Peyer's patch (tissue), 4 donors: ENCODE results near the gene GOLGA6B. TPM values are rescaled to one million over a fixed set of nuclear protein-coding genes. Genes with fewer than 3 reads are reported as not detected.
"Not testable (repeated sequence)": the region's sequence is repeated elsewhere in the genome, so short reads cannot be mapped to it uniquely, and the experiment has no call there.

ENCODE experiments used
- DNase-seq, 3 donors: peaks; one replicate each; pipeline ENCODE4 v3.0.0-alpha.2; 2017 to 2019
- H3K27ac ChIP-seq, 4 donors: fragments of 200-600 bp; sonication (generic); one replicate each; pipeline ENCODE4 v1.5.1; 2016 to 2019
- H3K27me3 ChIP-seq, 2 donors: fragments of 200-600 bp; sonication (generic); one replicate each; pipeline ENCODE4 v1.5.1; 2019
- H3K36me3 ChIP-seq, 3 donors: fragments of 200-600 bp; sonication (generic); one replicate each; pipeline ENCODE4 v1.5.1; 2016 to 2019
- H3K4me1 ChIP-seq, 4 donors: fragments of 200-600 bp; sonication (generic); one replicate each; pipeline ENCODE4 v1.5.1; 2016 to 2019
- H3K4me3 ChIP-seq, 4 donors: fragments of 200-600 bp; sonication (generic); 1 replicate in 3 of 4; 2 replicates in 1 of 4; pipeline ENCODE4 v1.5.1; 2016 to 2019; ENCODE audit warnings: mild to moderate bottlenecking in 1 of 4
- H3K9me3 ChIP-seq, 4 donors: fragments of 200-600 bp; sonication (generic); one replicate each; pipeline ENCODE4 v1.5.1; 2016 to 2019; ENCODE audit warnings: mild to moderate bottlenecking in 1 of 4
- CTCF ChIP-seq, 6 experiments: fragments of 450-650 bp in 4 of 6; fragments of 200-600 bp in 2 of 6; sonication (generic) in 1 of 6; IDR thresholded peaks; one replicate each; pipeline ENCODE4 v1.5.1; 2017 to 2019; ENCODE audit warnings: antibody characterized with exemption in 6 of 6, mild to moderate bottlenecking in 3 of 6, moderate library complexity in 1 of 6
- POLR2A ChIP-seq, 2 donors: fragments of 450-650 bp; IDR thresholded peaks; one replicate each; pipeline ENCODE4 v1.5.1; 2017; ENCODE audit warnings: antibody characterized with exemption in 2 of 2, mild to moderate bottlenecking in 2 of 2, moderate library complexity in 2 of 2
- total RNA-seq, 4 donors: library from RNA; depleted of rRNA; stranded (reverse); fragments of >200 nt; gene quantifications; one replicate each; pipeline ENCODE4 v1.1.0, GENCODE V29; 2016

GOLGA6B gene
- total RNA-seq, 4 donors from 2014 or later: not detected

GRCh38 chr15:72616491-72617210 is 37.8 kb upstream of the GOLGA6B start:
- no peak for TF ChIP-seq CTCF (IDR thresholded peaks at IDR 0.05)
- no peak for TF ChIP-seq POLR2A (IDR thresholded peaks at IDR 0.05)
- Histone ChIP-seq H3K4me3 (no peak overlapping the region), H3K4me1 (no peaks in the 10 kb centered on the region), H3K27ac (no peak overlapping the region), H3K9me3 (no peaks in the 10 kb centered on the region), H3K27me3 (no peaks in the 10 kb centered on the region), H3K36me3 (no peaks in the 10 kb centered on the region)
- no peak for DNase-seq

- not testable (repeated sequence) for H3K27me3 ChIP-seq, H3K27ac ChIP-seq, H3K4me1 ChIP-seq, H3K36me3 ChIP-seq, DNase-seq, H3K4me3 ChIP-seq, H3K9me3 ChIP-seq
Observed at GRCh38 chr15:72623854-72624253, 30.6 kb upstream of the GOLGA6B start.

- not testable (repeated sequence) for H3K4me3 ChIP-seq, H3K36me3 ChIP-seq, DNase-seq, H3K9me3 ChIP-seq, H3K27ac ChIP-seq, H3K27me3 ChIP-seq, H3K4me1 ChIP-seq
Observed at GRCh38 chr15:72626153-72626552, 28.3 kb upstream of the GOLGA6B start.

GRCh38 chr15:72628249-72629067 is 26.0 kb upstream of the GOLGA6B start:
- not testable (repeated sequence) for H3K36me3 ChIP-seq, H3K4me1 ChIP-seq, DNase-seq, H3K9me3 ChIP-seq, H3K27me3 ChIP-seq, H3K4me3 ChIP-seq, H3K27ac ChIP-seq
- TF ChIP-seq CTCF (IDR thresholded peaks at IDR 0.05): peak in 1 of 6 experiments; percentile 4

- not testable (repeated sequence) for H3K27ac ChIP-seq, DNase-seq, H3K27me3 ChIP-seq, H3K4me1 ChIP-seq, H3K9me3 ChIP-seq, H3K4me3 ChIP-seq, H3K36me3 ChIP-seq
Observed at GRCh38 chr15:72629068-72629570, 25.4 kb upstream of the GOLGA6B start.

- Histone ChIP-seq H3K4me3 (peak overlapping the region in 3 of 4 donors; percentile 29 to 47 (median 46)), H3K27ac (peak overlapping the region in 1 of 4 donors; percentile 35)
- not testable (repeated sequence) for H3K36me3 ChIP-seq, H3K9me3 ChIP-seq, H3K4me1 ChIP-seq, H3K27me3 ChIP-seq
- DNase-seq: peak; percentile 47 to 87 (median 86)
Observed at GRCh38 chr15:72636519-72637282, 17.8 kb upstream of the GOLGA6B start.

GRCh38 chr15:72639759-72640483 is 14.6 kb upstream of the GOLGA6B start:
- not testable (repeated sequence) for H3K4me1 ChIP-seq, H3K27ac ChIP-seq, H3K4me3 ChIP-seq, DNase-seq, H3K9me3 ChIP-seq, H3K27me3 ChIP-seq, H3K36me3 ChIP-seq

- H3K27ac ChIP-seq, H3K9me3 ChIP-seq, H3K36me3 ChIP-seq, H3K4me3 ChIP-seq, H3K4me1 ChIP-seq, DNase-seq, H3K27me3 ChIP-seq: not testable (repeated sequence)
Observed at GRCh38 chr15:72642271-72642670, 12.2 kb upstream of the GOLGA6B start.

GRCh38 chr15:72648631-72649253 is 5.8 kb upstream of the GOLGA6B start:
- H3K4me3 ChIP-seq, H3K4me1 ChIP-seq, H3K27me3 ChIP-seq, H3K9me3 ChIP-seq, DNase-seq, H3K36me3 ChIP-seq, H3K27ac ChIP-seq: not testable (repeated sequence)

- H3K9me3 ChIP-seq, H3K27me3 ChIP-seq, H3K36me3 ChIP-seq, H3K4me3 ChIP-seq, DNase-seq, H3K27ac ChIP-seq, H3K4me1 ChIP-seq: not testable (repeated sequence)
Observed at GRCh38 chr15:72656014-72656413, 1.5 kb downstream of the GOLGA6B start.

- not testable (repeated sequence) for H3K36me3 ChIP-seq, H3K27ac ChIP-seq, H3K27me3 ChIP-seq, H3K9me3 ChIP-seq, DNase-seq, H3K4me1 ChIP-seq, H3K4me3 ChIP-seq
Observed at GRCh38 chr15:72661081-72661480, 6.6 kb downstream of the GOLGA6B start.
